DMS153 treated with DMSO at 0.1 percent for 48 hours (cell line): ENCODE results near the gene CYP46A1.

ENCODE experiments used
- DNase-seq: peaks from one replicate; lab custom pipeline; 2025; ENCODE audit not compliant: unreplicated experiment; lab: John Stamatoyannopoulos, UW

Gene CYP46A1

GRCh38 chr14:99742074-99742473 lies 58.0 kb downstream of the CYP46A1 start:
- DNase-seq: no peak

- DNase-seq: no peak
These were observed 58.7 kb downstream of the CYP46A1 start for GRCh38 chr14:99742509-99743487.

- no peak for DNase-seq
These were observed 60.2 kb downstream of the CYP46A1 start for GRCh38 chr14:99744199-99744872.

- no peak for DNase-seq
These were observed 60.8 kb downstream of the CYP46A1 start for GRCh38 chr14:99744873-99745224.

GRCh38 chr14:99745307-99745951 lies 61.3 kb downstream of the CYP46A1 start:
- DNase-seq: no peak

GRCh38 chr14:99747167-99747566 lies 63.1 kb downstream of the CYP46A1 start:
- DNase-seq: no peak

GRCh38 chr14:99747582-99748330 lies 63.7 kb downstream of the CYP46A1 start:
- no peak for DNase-seq

GRCh38 chr14:99748529-99748928 lies 64.4 kb downstream of the CYP46A1 start:
- no peak for DNase-seq

GRCh38 chr14:99749142-99749541 lies 65.0 kb downstream of the CYP46A1 start:
- no peak for DNase-seq

GRCh38 chr14:99749763-99750715 lies 65.9 kb downstream of the CYP46A1 start:
- no peak for DNase-seq

- no peak for DNase-seq
These were observed 66.8 kb downstream of the CYP46A1 start for GRCh38 chr14:99750746-99751450.

- no peak for DNase-seq
These were observed 67.7 kb downstream of the CYP46A1 start for GRCh38 chr14:99751539-99752485.

- DNase-seq: no peak
These were observed 68.5 kb downstream of the CYP46A1 start for GRCh38 chr14:99752486-99753121.

- DNase-seq: no peak
These were observed 69.4 kb downstream of the CYP46A1 start for GRCh38 chr14:99753225-99754140.

- DNase-seq: no peak
These were observed 70.3 kb downstream of the CYP46A1 start for GRCh38 chr14:99754141-99755067.

- no peak for DNase-seq
These were observed 70.9 kb downstream of the CYP46A1 start for GRCh38 chr14:99755068-99755405.
